GM23338 (cell line): ENCODE data around the gene MYRF. TPM values are rescaled to one million over a fixed set of nuclear protein-coding genes. Genes with fewer than 3 reads are reported as not detected.
A peak's percentile ranks its signal among the peaks of the same experiment; 100 is the strongest.

Source experiments
- ATAC-seq: fragments of 200-7000 bp; cut with Tn5 transposase; 3 replicates; pipeline ENCODE4 v1.9.1; 2020
- DNase-seq: peaks from one replicate; pipeline ENCODE4 v3.0.0-alpha.2; 2015; ENCODE audit warnings: low spot score
- H2AFZ ChIP-seq: fragments of 200-600 bp; sonication (generic); 2 replicates; pipeline ENCODE4 v1.8.0; 2016; ENCODE audit warnings: antibody characterized with exemption, mild to moderate bottlenecking, moderate library complexity
- H3F3A ChIP-seq: fragments of 200-600 bp; sonication (generic); replicated peaks from 2 replicates; pipeline ENCODE4 v1.8.0; 2017; ENCODE audit warnings: antibody characterized with exemption, mixed run types, low read depth
- H3K27ac ChIP-seq: fragments of 200-600 bp; sonication (generic); 2 replicates; pipeline ENCODE4 v1.6.1; 2016; ENCODE audit warnings: low read depth
- H3K27me3 ChIP-seq: fragments of 200-600 bp; sonication (generic); 2 replicates; pipeline ENCODE4 v1.8.0; 2016; ENCODE audit warnings: mild to moderate bottlenecking, mixed run types, moderate library complexity; ENCODE audit not compliant: insufficient read depth
- H3K36me3 ChIP-seq: fragments of 200-600 bp; sonication (generic); 2 replicates; pipeline ENCODE4 v1.8.0; 2016; ENCODE audit warnings: mild to moderate bottlenecking; ENCODE audit not compliant: insufficient read depth
- H3K4me1 ChIP-seq: fragments of 200-600 bp; sonication (generic); 2 replicates; pipeline ENCODE4 v1.8.0; 2016; ENCODE audit warnings: mild to moderate bottlenecking, moderate library complexity; ENCODE audit not compliant: insufficient read depth
- H3K4me2 ChIP-seq: fragments of 200-600 bp; sonication (generic); 2 replicates; pipeline ENCODE4 v1.7.1; 2017; ENCODE audit warnings: mixed run types
- H3K4me3 ChIP-seq: fragments of 200-600 bp; sonication (generic); 2 replicates; pipeline ENCODE4 v1.6.1; 2016; ENCODE audit warnings: mixed run types
- H3K79me2 ChIP-seq: fragments of 200-600 bp; sonication (generic); replicated peaks from 2 replicates; pipeline ENCODE4 v1.8.0; 2017; ENCODE audit warnings: mild to moderate bottlenecking; ENCODE audit not compliant: insufficient read depth
- H3K9me2 ChIP-seq: fragments of 200-600 bp; sonication (generic); 2 replicates; pipeline ENCODE4 v1.8.0; 2017; ENCODE audit not compliant: insufficient read depth
- H4K20me1 ChIP-seq: fragments of 200-600 bp; sonication (generic); replicated peaks from 2 replicates; pipeline ENCODE4 v1.8.0; 2017; ENCODE audit warnings: mild to moderate bottlenecking; ENCODE audit not compliant: insufficient read depth
- H3K27ac Mint-ChIP-seq: 2 replicates; pipeline ENCODE4 v1.8.0; 2020; ENCODE audit warnings: inconsistent platforms, mild to moderate bottlenecking, moderate library complexity, mixed read lengths
- H3K27me3 Mint-ChIP-seq: 3 replicates; pipeline ENCODE4 v1.8.0; 2022; ENCODE audit warnings: low read depth, mild to moderate bottlenecking, moderate library complexity, mixed read lengths, inconsistent platforms; ENCODE audit not compliant: insufficient read depth, poor library complexity
- H3K36me3 Mint-ChIP-seq: 3 replicates; pipeline ENCODE4 v1.8.0; 2021; ENCODE audit warnings: low read depth, mild to moderate bottlenecking, inconsistent platforms, moderate library complexity, mixed read lengths
- H3K4me1 Mint-ChIP-seq: 3 replicates; pipeline ENCODE4 v1.8.0; 2020; ENCODE audit warnings: mild to moderate bottlenecking, inconsistent platforms, mixed read lengths
- H3K4me3 Mint-ChIP-seq: 3 replicates; pipeline ENCODE4 v1.8.0; 2021; ENCODE audit warnings: moderate library complexity, mild to moderate bottlenecking, inconsistent platforms, mixed read lengths
- H3K9me3 Mint-ChIP-seq: 3 replicates; pipeline ENCODE4 v1.8.0; 2020; ENCODE audit warnings: moderate library complexity, mild to moderate bottlenecking, inconsistent platforms, mixed read lengths
- CREB1 ChIP-seq: fragments of 250-450 bp; sonication (Bioruptor Pico); IDR thresholded peaks from 2 replicates; pipeline ENCODE4 v1.5.0; 2020; ENCODE audit warnings: low read depth, mild to moderate bottlenecking, moderate library complexity
- EZH2 ChIP-seq: fragments of 200-600 bp; sonication (generic); IDR thresholded peaks from one replicate; pipeline ENCODE4 v1.8.0; 2017; ENCODE audit warnings: antibody characterized with exemption, mild to moderate bottlenecking, low read depth; ENCODE audit not compliant: unreplicated experiment
- EZH2phosphoT487 ChIP-seq: fragments of 200-600 bp; sonication (generic); IDR thresholded peaks from one replicate; pipeline ENCODE4 v1.8.1; 2018; ENCODE audit warnings: antibody characterized with exemption; ENCODE audit not compliant: unreplicated experiment
- STAT1 ChIP-seq: IDR thresholded peaks from one replicate; pipeline ENCODE4 v1.6.1; 2016; ENCODE audit warnings: antibody characterized with exemption; ENCODE audit not compliant: unreplicated experiment
- ZNF331 ChIP-seq: fragments of 250-450 bp; sonication (Bioruptor Pico); IDR thresholded peaks from 2 replicates; pipeline ENCODE4 v1.5.0; 2020; ENCODE audit warnings: low read depth, mild to moderate bottlenecking, moderate library complexity
- ZNF462 ChIP-seq: fragments of 250-450 bp; sonication (Bioruptor Pico); IDR thresholded peaks from 2 replicates; pipeline ENCODE4 v1.5.0; 2020; ENCODE audit warnings: mild to moderate bottlenecking, moderate library complexity
- polyA plus RNA-seq: library from polyadenylated mRNA; unstranded; fragments of >200 nt; fragmentation: Nextera tagmentation; extraction: Ambion mirVana; gene quantifications from 2 replicates; pipeline ENCODE4 v1.2.1, GENCODE V29; 2016
- total RNA-seq: library from RNA; depleted of rRNA; stranded (reverse); fragments of >200 nt; shearing (Covaris generic); gene quantifications from 2 replicates; pipeline ENCODE4 v1.2.3, GENCODE V29; 2014
- TF ChIP-seq, protein P1 (sequence below): IDR thresholded peaks from 2 replicates; pipeline ENCODE4 v1.6.1; 2016; ENCODE audit warnings: antibody characterized with exemption
- TF ChIP-seq, protein P2 (sequence below): IDR thresholded peaks from one replicate; pipeline ENCODE4 v1.6.1; 2018; ENCODE audit warnings: antibody characterized with exemption; ENCODE audit not compliant: unreplicated experiment

MYRF gene
- total and polyA plus RNA-seq, 2 experiments from 2014 or later: 1.9 to 5.5 TPM

DNA sequence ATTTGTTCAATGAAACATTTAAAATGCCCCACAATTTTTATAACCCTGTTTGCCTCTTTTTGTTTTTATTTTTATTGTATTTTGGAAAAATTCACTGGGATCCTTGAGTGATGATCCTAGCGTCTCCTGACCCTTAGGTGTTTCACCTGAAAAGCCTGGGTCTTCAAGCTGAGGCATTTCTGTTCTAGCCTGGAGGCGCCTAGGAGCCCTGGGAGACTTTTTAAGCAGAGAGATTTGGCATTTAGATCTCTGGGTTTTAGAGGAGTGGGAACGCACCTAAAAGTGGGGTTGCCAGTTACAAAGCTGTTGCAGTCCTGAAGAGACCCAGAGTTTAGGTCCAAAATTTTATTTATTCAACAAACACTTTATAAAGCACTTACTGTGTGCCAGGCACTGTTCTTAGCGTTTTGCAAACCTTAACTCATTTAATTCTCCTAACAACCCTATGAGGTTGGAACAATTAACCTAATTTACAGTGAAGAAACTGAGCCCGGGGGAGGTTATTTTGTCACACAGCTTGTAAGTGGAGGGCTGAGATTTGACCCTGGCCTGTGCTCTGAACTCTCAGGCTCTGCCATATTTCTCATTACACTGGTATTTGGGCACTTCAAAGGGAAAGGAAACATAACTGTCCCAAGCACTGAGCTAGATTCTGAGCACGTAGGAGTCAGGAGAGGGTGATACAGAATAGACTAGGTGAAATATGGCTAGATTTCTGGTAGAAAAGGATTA is 65.2 kb downstream of the MYRF start:
- ATAC-seq (no peak), DNase-seq (no peak)
- H3K4me2 ChIP-seq: peak overlapping the region; percentile 77
- H3K9me3 Mint-ChIP-seq: no peaks in the 10 kb centered on the region; the same call in 2 of the 3 replicates
- H3K27ac ChIP-seq: peak overlapping the region; percentile 88
- H3K4me1 Mint-ChIP-seq: peaks cover 15% of the 10 kb centered on the region
- peak overlapping the region; percentile 70 for H3K27ac Mint-ChIP-seq
- H3K4me1 ChIP-seq: peaks cover 11% of the 10 kb centered on the region
- H3K27me3 Mint-ChIP-seq: peaks cover 20% of the 10 kb centered on the region
- peaks cover 7% of the 10 kb centered on the region for H3K36me3 ChIP-seq
- H2AFZ ChIP-seq: no peak overlapping the region
- peaks cover 5% of the 10 kb centered on the region; the same call in 1 of the 2 replicates for H3K9me2 ChIP-seq
- H3K27me3 ChIP-seq: no peaks in the 10 kb centered on the region
- peaks cover 15% of the 10 kb centered on the region for H3F3A ChIP-seq
- no peak for TF ChIP-seq ZNF331 (CRISPR knock-in tag)
- TF ChIP-seq ZNF462: no peak
- peaks cover 68% of the 10 kb centered on the region for H3K79me2 ChIP-seq
- peak overlapping the region; percentile 89 for H3K4me3 ChIP-seq
- peak overlapping the region; percentile 96 for H3K4me3 Mint-ChIP-seq
- peaks cover 5% of the 10 kb centered on the region for H4K20me1 ChIP-seq
- H3K36me3 Mint-ChIP-seq: peaks cover 27% of the 10 kb centered on the region

DNA sequence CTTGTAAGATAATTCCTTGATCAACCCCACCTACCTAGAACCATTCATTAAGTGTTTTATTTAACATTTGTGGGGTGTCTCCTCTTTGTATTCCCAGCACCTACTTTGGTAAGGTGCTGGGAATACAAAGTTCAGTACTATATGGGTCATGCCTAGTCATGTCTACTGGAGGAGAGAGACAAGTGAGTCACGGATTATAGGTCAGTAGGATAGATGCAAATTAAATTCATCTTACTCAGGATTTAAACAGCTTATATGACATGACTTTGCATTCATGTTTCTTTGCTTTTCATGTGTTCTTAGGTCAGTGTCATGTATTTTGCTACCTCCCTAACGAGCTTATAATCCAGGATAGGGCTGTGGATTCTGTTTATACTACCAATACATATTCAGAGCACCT is 67.7 kb downstream of the MYRF start:
- H3K36me3 Mint-ChIP-seq: peaks cover 14% of the 10 kb centered on the region
- TF ChIP-seq, protein P1, sequence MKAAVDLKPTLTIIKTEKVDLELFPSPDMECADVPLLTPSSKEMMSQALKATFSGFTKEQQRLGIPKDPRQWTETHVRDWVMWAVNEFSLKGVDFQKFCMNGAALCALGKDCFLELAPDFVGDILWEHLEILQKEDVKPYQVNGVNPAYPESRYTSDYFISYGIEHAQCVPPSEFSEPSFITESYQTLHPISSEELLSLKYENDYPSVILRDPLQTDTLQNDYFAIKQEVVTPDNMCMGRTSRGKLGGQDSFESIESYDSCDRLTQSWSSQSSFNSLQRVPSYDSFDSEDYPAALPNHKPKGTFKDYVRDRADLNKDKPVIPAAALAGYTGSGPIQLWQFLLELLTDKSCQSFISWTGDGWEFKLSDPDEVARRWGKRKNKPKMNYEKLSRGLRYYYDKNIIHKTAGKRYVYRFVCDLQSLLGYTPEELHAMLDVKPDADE: no peak
- TF ChIP-seq EZH2: no peak
- no peak for TF ChIP-seq CREB1 (CRISPR knock-in tag)
- no peak for TF ChIP-seq STAT1
- TF ChIP-seq, protein P2, sequence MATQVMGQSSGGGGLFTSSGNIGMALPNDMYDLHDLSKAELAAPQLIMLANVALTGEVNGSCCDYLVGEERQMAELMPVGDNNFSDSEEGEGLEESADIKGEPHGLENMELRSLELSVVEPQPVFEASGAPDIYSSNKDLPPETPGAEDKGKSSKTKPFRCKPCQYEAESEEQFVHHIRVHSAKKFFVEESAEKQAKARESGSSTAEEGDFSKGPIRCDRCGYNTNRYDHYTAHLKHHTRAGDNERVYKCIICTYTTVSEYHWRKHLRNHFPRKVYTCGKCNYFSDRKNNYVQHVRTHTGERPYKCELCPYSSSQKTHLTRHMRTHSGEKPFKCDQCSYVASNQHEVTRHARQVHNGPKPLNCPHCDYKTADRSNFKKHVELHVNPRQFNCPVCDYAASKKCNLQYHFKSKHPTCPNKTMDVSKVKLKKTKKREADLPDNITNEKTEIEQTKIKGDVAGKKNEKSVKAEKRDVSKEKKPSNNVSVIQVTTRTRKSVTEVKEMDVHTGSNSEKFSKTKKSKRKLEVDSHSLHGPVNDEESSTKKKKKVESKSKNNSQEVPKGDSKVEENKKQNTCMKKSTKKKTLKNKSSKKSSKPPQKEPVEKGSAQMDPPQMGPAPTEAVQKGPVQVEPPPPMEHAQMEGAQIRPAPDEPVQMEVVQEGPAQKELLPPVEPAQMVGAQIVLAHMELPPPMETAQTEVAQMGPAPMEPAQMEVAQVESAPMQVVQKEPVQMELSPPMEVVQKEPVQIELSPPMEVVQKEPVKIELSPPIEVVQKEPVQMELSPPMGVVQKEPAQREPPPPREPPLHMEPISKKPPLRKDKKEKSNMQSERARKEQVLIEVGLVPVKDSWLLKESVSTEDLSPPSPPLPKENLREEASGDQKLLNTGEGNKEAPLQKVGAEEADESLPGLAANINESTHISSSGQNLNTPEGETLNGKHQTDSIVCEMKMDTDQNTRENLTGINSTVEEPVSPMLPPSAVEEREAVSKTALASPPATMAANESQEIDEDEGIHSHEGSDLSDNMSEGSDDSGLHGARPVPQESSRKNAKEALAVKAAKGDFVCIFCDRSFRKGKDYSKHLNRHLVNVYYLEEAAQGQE: no peak
- no peak for TF ChIP-seq EZH2phosphoT487

More for the DNA sequence above, 67.7 kb downstream of the MYRF start:
- H3K4me3 Mint-ChIP-seq: no peak overlapping the region
- DNase-seq: no peak
- peaks cover 5% of the 10 kb centered on the region; the same call in 1 of the 2 replicates for H4K20me1 ChIP-seq
- H2AFZ ChIP-seq: no peak overlapping the region
- H3K4me1 Mint-ChIP-seq: peaks cover 7% of the 10 kb centered on the region; the same call in 2 of the 3 replicates
- peaks cover 15% of the 10 kb centered on the region for H3F3A ChIP-seq
- peaks cover 11% of the 10 kb centered on the region for H3K4me1 ChIP-seq
- H3K27ac Mint-ChIP-seq: no peak overlapping the region
- ATAC-seq: no peak
- no peak overlapping the region for H3K4me2 ChIP-seq
- no peaks in the 10 kb centered on the region for H3K9me2 ChIP-seq
- H3K9me3 Mint-ChIP-seq: no peaks in the 10 kb centered on the region; the same call in 2 of the 3 replicates
- H3K4me3 ChIP-seq: no peak overlapping the region
- H3K27me3 ChIP-seq: no peaks in the 10 kb centered on the region
- H3K27me3 Mint-ChIP-seq: peaks cover 12% of the 10 kb centered on the region
- H3K36me3 ChIP-seq: peaks cover 5% of the 10 kb centered on the region; the same call in 1 of the 2 replicates
- no peak overlapping the region for H3K27ac ChIP-seq
- peaks cover 51% of the 10 kb centered on the region for H3K79me2 ChIP-seq
